Lower leg skin (tissue), 3 donors: ENCODE measurements around the gene KIF4B.

Experiments
- POLR2A ChIP-seq, 2 donors: fragments of 450-650 bp; IDR thresholded peaks; one replicate each; pipeline ENCODE4 v1.6.1; 2016 to 2017; ENCODE audit warnings: antibody characterized with exemption in 2 of 2, mild to moderate bottlenecking in 1 of 2, moderate library complexity in 1 of 2
- TF ChIP-seq, protein P1 (sequence below), 3 donors: fragments of 450-650 bp; IDR thresholded peaks; one replicate each; pipeline ENCODE4 v1.5.1; 2016; ENCODE audit warnings: antibody characterized with exemption in 3 of 3, mild to moderate bottlenecking in 3 of 3, moderate library complexity in 2 of 3

DNA sequence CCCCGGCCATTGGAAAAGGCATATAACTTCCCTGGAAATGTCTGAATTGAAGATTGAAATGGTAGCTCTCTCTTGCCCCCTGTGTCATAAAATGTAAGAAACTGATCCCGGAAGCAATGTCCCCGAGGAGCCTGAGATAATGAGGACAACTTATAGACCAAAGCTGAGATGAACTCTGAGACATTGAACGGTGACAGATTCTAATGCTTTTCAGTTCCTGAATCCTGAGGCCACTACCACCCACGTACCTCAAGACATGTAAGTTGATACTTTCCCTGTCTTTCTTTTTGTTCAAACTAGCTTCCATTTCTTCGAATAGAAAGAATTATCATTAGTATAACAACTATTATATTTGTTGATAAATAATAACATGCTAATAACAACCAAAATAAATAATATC, 51.0 kb downstream of the KIF4B start:
- TF ChIP-seq, protein P1, sequence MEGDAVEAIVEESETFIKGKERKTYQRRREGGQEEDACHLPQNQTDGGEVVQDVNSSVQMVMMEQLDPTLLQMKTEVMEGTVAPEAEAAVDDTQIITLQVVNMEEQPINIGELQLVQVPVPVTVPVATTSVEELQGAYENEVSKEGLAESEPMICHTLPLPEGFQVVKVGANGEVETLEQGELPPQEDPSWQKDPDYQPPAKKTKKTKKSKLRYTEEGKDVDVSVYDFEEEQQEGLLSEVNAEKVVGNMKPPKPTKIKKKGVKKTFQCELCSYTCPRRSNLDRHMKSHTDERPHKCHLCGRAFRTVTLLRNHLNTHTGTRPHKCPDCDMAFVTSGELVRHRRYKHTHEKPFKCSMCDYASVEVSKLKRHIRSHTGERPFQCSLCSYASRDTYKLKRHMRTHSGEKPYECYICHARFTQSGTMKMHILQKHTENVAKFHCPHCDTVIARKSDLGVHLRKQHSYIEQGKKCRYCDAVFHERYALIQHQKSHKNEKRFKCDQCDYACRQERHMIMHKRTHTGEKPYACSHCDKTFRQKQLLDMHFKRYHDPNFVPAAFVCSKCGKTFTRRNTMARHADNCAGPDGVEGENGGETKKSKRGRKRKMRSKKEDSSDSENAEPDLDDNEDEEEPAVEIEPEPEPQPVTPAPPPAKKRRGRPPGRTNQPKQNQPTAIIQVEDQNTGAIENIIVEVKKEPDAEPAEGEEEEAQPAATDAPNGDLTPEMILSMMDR (IDR thresholded peaks at IDR 0.05): no peak
- no peak for TF ChIP-seq POLR2A (IDR thresholded peaks at IDR 0.05)
